Activated CD4-positive, alpha-beta memory T cell treated with anti-CD3 and anti-CD28 coated beads, Interleukin-2, amount 10 ng/mL, durations not matched to agents 7 days and 5 days (primary cell): ENCODE results near the gene ANO2. TPM values are rescaled to one million over a fixed set of nuclear protein-coding genes. Genes with fewer than 3 reads are reported as not detected.
"Not testable (repeated sequence)": the region's sequence is repeated elsewhere in the genome, so short reads cannot be mapped to it uniquely, and the experiment has no call there.

Source experiments
- CTCF ChIA-PET: fragments of 350-600 bp; sonication (Branson Sonifier 250); formaldehyde crosslinking; loops from one replicate; lab custom pipeline; 2021; ENCODE audit warnings: antibody characterized with exemption, inconsistent platforms; lab: Charles Lee
- POLR2A ChIA-PET: fragments of 350-600 bp; sonication (Branson Sonifier 250); formaldehyde crosslinking; loops from one replicate; lab custom pipeline; 2021; ENCODE audit warnings: antibody characterized with exemption; lab: Charles Lee
- DNase-seq: peaks from one replicate; pipeline ENCODE4 v3.0.0-alpha.2; 2020
- H3K27ac Mint-ChIP-seq: one replicate; pipeline ENCODE4 v1.8.0; 2021; ENCODE audit warnings: mild to moderate bottlenecking, mixed read lengths
- H3K27me3 Mint-ChIP-seq: one replicate; pipeline ENCODE4 v1.8.0; 2021; ENCODE audit warnings: mixed read lengths
- H3K36me3 Mint-ChIP-seq: one replicate; pipeline ENCODE4 v1.8.0; 2021; ENCODE audit warnings: low read depth, mixed read lengths
- H3K4me1 Mint-ChIP-seq: one replicate; pipeline ENCODE4 v1.8.0; 2021; ENCODE audit warnings: mixed read lengths
- H3K4me3 Mint-ChIP-seq: one replicate; pipeline ENCODE4 v1.8.0; 2021; ENCODE audit warnings: mild to moderate bottlenecking, mixed read lengths
- H3K9me3 Mint-ChIP-seq: one replicate; pipeline ENCODE4 v1.8.0; 2021; ENCODE audit warnings: mixed read lengths
- total RNA-seq, 2 experiments: library from RNA; stranded (reverse); gene quantifications; one replicate each; pipeline ENCODE4 v1.2.3, GENCODE V29; 2021

The ANO2 gene
- total RNA-seq, 2 experiments from 2014 or later: not detected

DNA sequence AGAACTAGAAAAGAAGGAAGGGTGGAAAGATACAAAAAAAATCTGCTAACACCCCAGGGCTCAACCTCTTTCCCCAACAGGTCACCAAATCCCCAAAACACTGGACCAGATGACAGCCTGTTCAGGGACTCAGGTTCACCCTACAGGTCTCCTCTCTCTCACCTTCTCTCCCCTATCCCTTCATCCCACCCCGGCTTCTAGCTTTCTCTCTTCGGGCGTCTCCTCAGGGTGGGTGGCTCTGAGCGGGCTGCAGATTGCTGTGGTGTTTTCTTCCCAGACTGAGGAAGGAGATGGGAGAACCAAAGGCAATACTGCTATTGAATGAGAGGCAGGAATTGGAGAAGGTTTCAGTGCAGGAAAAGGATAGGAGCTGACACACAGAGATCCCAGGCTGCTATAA lies 39.3 kb downstream of the ANO2 start:
- Mint-ChIP-seq H3K9me3 (no peaks in the 10 kb centered on the region), H3K27me3 (peaks cover 9% of the 10 kb centered on the region), H3K4me1 (no peaks in the 10 kb centered on the region), H3K36me3 (no peaks in the 10 kb centered on the region), H3K4me3 (no peak overlapping the region), H3K27ac (no peak overlapping the region)
- no peak for DNase-seq
- CTCF ChIA-PET: no interaction called here
- POLR2A ChIA-PET: no interaction called here

DNA sequence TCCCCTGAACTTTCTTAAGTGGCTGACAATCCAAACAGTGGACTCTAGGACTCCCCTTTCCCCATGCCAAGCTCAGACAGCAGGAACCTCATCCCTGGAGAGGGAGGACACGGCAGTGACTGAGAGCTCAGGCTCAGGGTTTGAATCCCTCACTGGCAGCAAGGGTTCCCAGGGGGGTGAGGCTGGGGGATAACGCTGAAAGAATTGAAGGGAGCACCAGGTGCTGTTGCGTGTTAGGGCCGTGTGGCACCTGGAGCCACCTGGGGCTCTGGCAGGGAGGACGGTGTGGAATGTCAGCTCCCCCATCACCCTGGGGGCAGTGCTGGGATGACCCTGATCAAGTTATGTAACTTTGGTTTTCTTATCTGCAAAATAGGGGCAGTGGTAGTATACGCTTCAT lies 40.1 kb downstream of the ANO2 start:
- no peaks in the 10 kb centered on the region for H3K9me3 Mint-ChIP-seq
- no peaks in the 10 kb centered on the region for H3K4me1 Mint-ChIP-seq
- POLR2A ChIA-PET: no interaction called here
- H3K27ac Mint-ChIP-seq: no peak overlapping the region
- H3K27me3 Mint-ChIP-seq: peaks cover 9% of the 10 kb centered on the region
- H3K36me3 Mint-ChIP-seq: no peaks in the 10 kb centered on the region
- CTCF ChIA-PET: no interaction called here
- H3K4me3 Mint-ChIP-seq: no peak overlapping the region
- DNase-seq: no peak

DNA sequence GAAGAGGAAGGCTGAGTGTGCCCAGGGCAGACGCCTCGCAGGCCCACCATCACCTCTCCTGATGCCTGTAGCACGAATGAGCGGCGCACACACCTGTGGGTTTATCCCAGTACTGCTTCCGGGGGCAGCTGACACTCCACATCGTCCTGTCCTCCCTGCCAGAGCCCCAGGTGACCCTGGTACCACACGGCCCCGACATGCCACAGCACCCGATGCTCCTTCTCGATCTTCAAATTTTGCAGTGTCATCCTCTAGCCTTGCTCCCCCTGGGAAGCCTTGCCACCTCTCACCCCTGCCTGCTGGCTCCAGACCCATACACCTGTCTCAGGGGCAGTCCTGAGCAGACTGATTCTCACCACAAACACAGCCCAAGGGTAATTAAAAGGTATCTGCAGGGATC lies 40.6 kb downstream of the ANO2 start:
- ChIA-PET CTCF (no interaction called here), POLR2A (no interaction called here)
- no peak overlapping the region for H3K27ac Mint-ChIP-seq
- DNase-seq: no peak
- no peaks in the 10 kb centered on the region for H3K4me1 Mint-ChIP-seq
- no peaks in the 10 kb centered on the region for H3K9me3 Mint-ChIP-seq
- H3K4me3 Mint-ChIP-seq: no peak overlapping the region
- H3K27me3 Mint-ChIP-seq: peaks cover 6% of the 10 kb centered on the region
- no peaks in the 10 kb centered on the region for H3K36me3 Mint-ChIP-seq

DNA sequence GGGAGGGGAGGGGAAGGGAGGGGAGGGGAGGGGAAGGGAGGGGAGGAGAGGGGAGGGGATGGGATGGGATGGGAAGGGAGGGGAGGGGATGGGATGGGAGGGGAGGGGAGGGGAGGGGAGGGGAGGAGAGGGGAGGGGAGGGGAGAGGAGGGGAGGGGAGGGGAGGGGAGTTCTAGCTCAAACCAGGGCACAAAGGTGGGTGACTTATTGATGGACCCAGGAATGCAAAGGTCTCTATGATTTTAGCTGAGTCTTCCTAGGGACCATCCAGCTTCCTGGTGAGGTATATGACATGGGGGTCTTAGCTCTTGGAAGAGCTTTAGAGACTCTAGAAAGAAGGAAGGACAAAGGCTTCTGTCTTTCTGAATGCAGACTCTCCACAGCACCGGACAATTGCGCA lies 42.3 kb downstream of the ANO2 start:
- no peak overlapping the region for H3K4me3 Mint-ChIP-seq
- DNase-seq: no peak
- no peaks in the 10 kb centered on the region for H3K36me3 Mint-ChIP-seq
- no peaks in the 10 kb centered on the region for H3K4me1 Mint-ChIP-seq
- H3K27ac Mint-ChIP-seq: no peak overlapping the region
- peaks cover 4% of the 10 kb centered on the region for H3K27me3 Mint-ChIP-seq
- H3K9me3 Mint-ChIP-seq: no peaks in the 10 kb centered on the region
- POLR2A ChIA-PET: no interaction called here
- CTCF ChIA-PET: interaction anchor here (1.1 kb wide), 1 partner anchor 15 kb away, joined by 3 read pairs; no protein-coding TSS in a partner anchor

DNA sequence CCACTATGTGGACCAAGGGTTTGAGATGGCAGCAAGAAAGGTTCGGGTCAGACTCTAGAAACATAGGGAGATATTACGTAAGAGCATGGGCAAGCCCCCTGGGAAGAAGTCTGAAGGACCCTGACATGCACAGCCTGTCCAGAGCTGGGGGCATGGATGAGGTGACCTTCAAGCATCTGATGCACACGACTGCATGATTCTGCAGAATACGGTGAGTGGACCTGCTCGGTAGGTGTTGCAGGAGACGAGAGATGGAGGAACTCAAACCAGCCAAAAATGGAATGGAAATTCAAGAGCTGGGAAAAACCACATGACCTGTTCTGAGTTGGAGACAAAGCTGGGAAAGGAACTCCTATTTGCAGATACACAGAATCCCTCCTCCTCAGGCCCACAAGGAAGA lies 43.6 kb downstream of the ANO2 start:
- Mint-ChIP-seq H3K27ac (no peak overlapping the region), H3K4me1 (no peaks in the 10 kb centered on the region), H3K36me3 (no peaks in the 10 kb centered on the region), H3K27me3 (peaks cover 4% of the 10 kb centered on the region), H3K4me3 (no peak overlapping the region), H3K9me3 (no peaks in the 10 kb centered on the region)
- ChIA-PET POLR2A (no interaction called here), CTCF (interaction anchor here (1.1 kb wide), 1 partner anchor 14 kb away, joined by 3 read pairs; no protein-coding TSS in a partner anchor)
- no peak for DNase-seq

DNA sequence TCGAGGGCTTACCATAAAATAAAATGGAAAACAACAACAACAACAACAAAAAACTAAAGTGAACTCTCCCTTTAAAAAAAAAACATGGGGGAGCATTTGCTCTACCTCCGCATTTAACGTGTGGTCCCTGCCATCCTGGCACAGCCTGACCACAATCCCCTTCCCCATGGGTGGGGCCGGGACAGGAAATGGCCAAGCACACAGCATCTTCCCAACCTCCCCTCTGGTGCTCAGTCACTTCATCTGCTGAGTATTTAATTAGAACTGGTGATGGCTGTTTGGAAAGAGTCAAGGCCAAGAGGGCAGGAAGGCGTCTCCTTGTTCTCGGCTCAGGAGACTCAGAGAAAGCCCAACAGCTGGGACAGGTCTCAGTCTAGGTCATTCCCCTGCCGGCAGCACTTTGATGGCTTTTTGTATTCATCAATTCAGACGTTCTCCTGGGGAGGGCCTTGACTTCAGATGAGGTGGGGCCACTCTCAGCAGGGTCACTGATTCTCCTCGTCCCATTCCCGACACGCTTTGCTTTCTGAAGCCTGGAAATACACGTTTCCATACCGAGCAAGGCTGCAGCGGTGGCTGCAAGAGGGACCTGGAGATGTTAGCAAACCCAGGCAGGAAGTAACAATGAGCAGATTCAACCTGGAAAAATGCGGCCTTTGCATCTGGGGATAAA lies 44.4 kb downstream of the ANO2 start:
- no peak overlapping the region for H3K27ac Mint-ChIP-seq
- no peaks in the 10 kb centered on the region for H3K36me3 Mint-ChIP-seq
- POLR2A ChIA-PET: no interaction called here
- no peak for DNase-seq
- no peak overlapping the region for H3K4me3 Mint-ChIP-seq
- no peaks in the 10 kb centered on the region for H3K4me1 Mint-ChIP-seq
- no peaks in the 10 kb centered on the region for H3K9me3 Mint-ChIP-seq
- peaks cover 4% of the 10 kb centered on the region for H3K27me3 Mint-ChIP-seq
- CTCF ChIA-PET: no interaction called here

DNA sequence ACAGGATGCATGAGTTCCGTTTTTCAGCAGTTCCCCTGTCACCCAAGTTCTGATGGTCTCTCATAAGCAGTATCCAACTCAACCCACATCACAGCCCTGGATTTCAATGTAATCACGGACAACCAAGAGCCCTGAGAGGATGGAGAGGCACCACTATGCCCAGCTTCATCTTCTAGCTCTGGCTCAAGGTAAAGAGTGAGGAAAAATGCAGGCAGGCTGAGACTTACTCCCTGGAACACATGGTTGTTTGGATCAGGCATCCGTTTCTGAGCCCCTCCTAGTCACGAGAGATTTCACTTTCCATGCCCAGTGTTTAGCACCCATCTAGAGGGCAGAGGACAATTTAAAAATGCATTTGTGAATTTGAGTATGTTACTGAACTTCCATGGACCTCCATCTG lies 45.0 kb downstream of the ANO2 start:
- no peak overlapping the region for H3K27ac Mint-ChIP-seq
- H3K36me3 Mint-ChIP-seq: no peaks in the 10 kb centered on the region
- H3K9me3 Mint-ChIP-seq: no peaks in the 10 kb centered on the region
- no peaks in the 10 kb centered on the region for H3K4me1 Mint-ChIP-seq
- no peak for DNase-seq
- CTCF ChIA-PET: no interaction called here
- POLR2A ChIA-PET: no interaction called here
- peaks cover 4% of the 10 kb centered on the region for H3K27me3 Mint-ChIP-seq
- H3K4me3 Mint-ChIP-seq: no peak overlapping the region

DNA sequence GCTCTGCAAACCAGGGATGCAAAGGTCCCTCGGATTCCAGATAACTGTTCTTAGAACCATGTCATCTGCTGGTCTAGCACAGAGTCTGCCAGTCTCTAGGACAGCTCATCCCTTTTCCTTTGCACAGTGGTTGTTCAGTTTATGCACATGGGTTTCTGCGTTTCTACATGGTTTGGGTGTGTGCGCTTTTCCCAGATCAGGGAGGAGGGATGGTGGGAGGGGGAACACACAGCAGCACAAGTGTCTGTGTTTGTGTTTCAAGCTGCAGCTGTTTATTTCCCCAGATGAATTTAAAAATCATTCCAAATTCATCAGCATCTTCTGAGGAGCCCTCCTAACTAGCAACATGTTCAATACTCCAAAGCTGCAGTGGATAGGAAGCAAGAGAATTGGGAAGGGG lies 45.4 kb downstream of the ANO2 start:
- Mint-ChIP-seq H3K27ac (no peak overlapping the region), H3K27me3 (peaks cover 4% of the 10 kb centered on the region), H3K36me3 (no peaks in the 10 kb centered on the region), H3K4me3 (no peak overlapping the region), H3K4me1 (no peaks in the 10 kb centered on the region), H3K9me3 (no peaks in the 10 kb centered on the region)
- POLR2A ChIA-PET: no interaction called here
- CTCF ChIA-PET: no interaction called here
- no peak for DNase-seq

DNA sequence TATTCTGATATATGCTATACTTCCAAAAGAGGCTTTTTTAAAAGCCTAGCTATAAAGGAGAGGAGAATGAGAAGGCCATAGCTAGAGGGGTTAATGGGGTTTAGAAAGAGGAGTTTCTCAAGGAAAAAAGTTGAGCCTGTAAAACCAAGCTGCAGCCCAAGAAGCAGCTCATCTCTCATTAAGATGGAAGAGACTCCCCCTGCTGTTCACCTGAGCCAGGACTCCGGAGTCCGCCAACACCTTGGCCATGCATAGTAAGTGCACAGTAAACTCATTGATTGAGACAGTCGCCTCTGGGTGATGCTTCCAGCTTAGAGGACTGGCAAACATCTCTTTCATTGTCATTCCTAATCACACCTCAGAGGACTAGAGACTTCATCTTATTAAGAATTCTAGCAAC lies 46.2 kb downstream of the ANO2 start:
- CTCF ChIA-PET: no interaction called here
- DNase-seq: no peak
- Mint-ChIP-seq H3K4me1 (no peaks in the 10 kb centered on the region), H3K27ac (no peak overlapping the region), H3K36me3 (no peaks in the 10 kb centered on the region), H3K4me3 (no peak overlapping the region), H3K27me3 (peaks cover 4% of the 10 kb centered on the region), H3K9me3 (no peaks in the 10 kb centered on the region)
- POLR2A ChIA-PET: no interaction called here

DNA sequence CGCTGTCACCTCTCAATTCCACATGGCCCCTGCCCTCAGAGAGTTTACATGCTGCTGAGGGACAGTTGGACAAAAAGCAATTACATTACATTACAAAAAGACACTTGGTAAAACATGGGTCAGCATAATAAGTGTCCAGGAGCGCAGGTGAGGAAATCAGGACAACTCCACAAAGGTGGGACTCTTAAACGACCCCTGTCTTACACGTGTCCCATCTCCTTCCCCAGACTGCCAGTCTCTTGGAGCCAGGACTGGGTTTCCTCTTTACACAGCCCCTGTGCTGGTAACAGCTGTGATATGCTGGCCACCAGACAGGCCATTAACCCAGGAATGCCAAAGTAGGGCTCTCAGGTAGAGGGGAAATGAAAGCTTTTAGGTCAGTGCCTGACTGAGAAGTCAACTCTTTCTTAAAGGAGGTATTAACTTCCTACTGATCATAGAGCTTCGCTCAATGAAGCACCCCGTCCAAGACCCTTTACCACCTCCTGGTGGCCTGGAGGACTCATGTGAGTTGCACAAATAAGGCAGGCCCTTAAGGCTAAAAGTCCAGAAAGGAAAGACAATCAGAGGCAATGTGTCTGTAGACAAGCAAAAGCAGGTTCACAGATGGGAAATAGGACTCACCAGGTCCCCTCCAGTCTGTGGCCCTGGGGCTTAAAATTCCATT lies 55.5 kb downstream of the ANO2 start:
- no peak for DNase-seq
- ChIA-PET CTCF (no interaction called here), POLR2A (no interaction called here)
- peaks cover 20% of the 10 kb centered on the region for H3K27me3 Mint-ChIP-seq
- no peaks in the 10 kb centered on the region for H3K36me3 Mint-ChIP-seq
- H3K9me3 Mint-ChIP-seq: no peaks in the 10 kb centered on the region
- peaks cover 4% of the 10 kb centered on the region for H3K4me1 Mint-ChIP-seq
- H3K4me3 Mint-ChIP-seq: no peak overlapping the region
- no peak overlapping the region for H3K27ac Mint-ChIP-seq

DNA sequence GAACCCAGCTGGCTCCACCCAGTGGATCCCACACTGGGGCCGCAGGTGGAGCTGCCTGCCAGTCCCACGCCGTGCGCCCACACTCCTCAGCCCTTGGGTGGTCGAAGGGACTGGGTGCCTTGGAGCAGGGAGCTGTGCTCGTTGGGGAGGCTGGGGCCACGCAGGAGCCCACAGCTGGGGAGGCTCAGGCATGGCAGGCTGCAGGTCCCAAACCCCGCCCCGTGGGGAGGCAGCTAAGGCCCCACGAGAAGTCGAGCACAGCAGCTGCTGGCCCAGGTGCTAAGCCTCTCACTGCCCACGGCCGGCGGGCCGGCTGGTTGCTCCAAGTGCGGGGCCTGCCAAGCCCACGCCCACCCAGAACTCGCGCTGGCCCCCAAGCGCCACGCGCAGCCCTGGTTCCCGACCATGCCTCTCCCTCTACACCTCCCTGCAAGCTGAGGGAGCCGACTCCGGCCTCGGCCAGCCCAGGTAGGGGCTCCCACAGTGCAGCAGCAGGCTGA lies 56.2 kb downstream of the ANO2 start:
- Mint-ChIP-seq H3K4me1 (peaks cover 4% of the 10 kb centered on the region), H3K27ac (no peak overlapping the region), H3K27me3 (peaks cover 20% of the 10 kb centered on the region), H3K36me3 (no peaks in the 10 kb centered on the region), H3K4me3 (no peak overlapping the region), H3K9me3 (no peaks in the 10 kb centered on the region)
- ChIA-PET POLR2A (no interaction called here), CTCF (no interaction called here)
- no peak for DNase-seq

DNA sequence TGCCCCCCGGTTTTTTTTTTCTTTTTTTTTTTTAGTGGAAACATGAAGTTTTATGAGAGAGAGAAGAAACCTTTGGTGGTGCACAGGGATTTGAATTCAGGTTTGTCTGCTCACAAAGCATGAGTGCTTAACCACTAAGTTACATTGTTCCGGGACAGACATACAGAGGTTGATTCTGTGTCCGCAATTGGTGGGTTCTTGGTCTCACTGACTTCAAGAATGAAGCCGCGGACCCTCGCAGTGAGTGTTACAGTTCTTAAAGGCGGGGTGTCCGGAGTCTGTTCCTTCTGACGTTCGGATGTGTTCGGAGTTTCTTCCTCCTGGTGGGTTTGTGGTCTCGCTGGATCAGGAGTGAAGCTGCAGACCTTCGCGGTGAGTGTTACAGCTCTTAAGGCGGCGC lies 57.2 kb downstream of the ANO2 start:
- POLR2A ChIA-PET: interaction anchor here (0.6 kb wide), 1 partner anchor 10 kb away, joined by 3 read pairs; no protein-coding TSS in a partner anchor

DNA sequence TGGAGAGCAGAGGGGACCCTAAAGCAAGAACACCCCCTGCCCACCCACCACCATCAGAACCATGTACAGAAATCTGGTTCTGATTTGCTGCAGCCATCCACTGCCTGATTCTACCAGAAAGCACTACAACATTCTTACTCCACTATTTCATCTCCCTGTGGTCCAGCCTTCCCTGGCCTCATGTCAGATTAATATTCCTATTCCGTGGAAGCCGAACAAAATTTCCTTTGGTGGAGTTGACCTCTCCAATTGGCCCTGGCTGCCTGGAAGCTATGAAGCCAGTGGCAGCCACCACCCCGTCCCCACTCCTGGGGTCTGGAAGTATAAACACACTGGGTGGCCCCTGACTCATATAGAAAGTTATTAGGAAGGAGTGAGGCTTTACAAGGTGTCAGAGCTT lies 60.2 kb downstream of the ANO2 start:
- H3K4me3 Mint-ChIP-seq: no peak overlapping the region
- no peaks in the 10 kb centered on the region for H3K36me3 Mint-ChIP-seq

More for the DNA sequence above, 57.2 kb downstream of the ANO2 start:
- H3K36me3 Mint-ChIP-seq, H3K27ac Mint-ChIP-seq, H3K9me3 Mint-ChIP-seq, DNase-seq, H3K4me1 Mint-ChIP-seq: not testable (repeated sequence)
- Mint-ChIP-seq H3K4me3 (peak overlapping the region; percentile 28), H3K27me3 (peaks cover 20% of the 10 kb centered on the region)
- CTCF ChIA-PET: interaction anchor here (1.3 kb wide), 1 partner anchor 14 kb away, joined by 3 read pairs; no protein-coding TSS in a partner anchor

More for the DNA sequence above, 60.2 kb downstream of the ANO2 start:
- no peak for DNase-seq
- no peak overlapping the region for H3K27ac Mint-ChIP-seq
- no peaks in the 10 kb centered on the region for H3K9me3 Mint-ChIP-seq
- peaks cover 4% of the 10 kb centered on the region for H3K4me1 Mint-ChIP-seq
- POLR2A ChIA-PET: no interaction called here
- peaks cover 23% of the 10 kb centered on the region for H3K27me3 Mint-ChIP-seq
- CTCF ChIA-PET: interaction anchor here (0.7 kb wide), 1 partner anchor 558 kb away, joined by 3 read pairs; no protein-coding TSS in a partner anchor
